ENCODE results near the gene RBM44. TPM values are rescaled to one million over a fixed set of nuclear protein-coding genes. Genes with fewer than 3 reads are reported as not detected.

The RBM44 gene
- total RNA-seq, 1 donor from 2014 or later: 0.41 TPM

DNA sequence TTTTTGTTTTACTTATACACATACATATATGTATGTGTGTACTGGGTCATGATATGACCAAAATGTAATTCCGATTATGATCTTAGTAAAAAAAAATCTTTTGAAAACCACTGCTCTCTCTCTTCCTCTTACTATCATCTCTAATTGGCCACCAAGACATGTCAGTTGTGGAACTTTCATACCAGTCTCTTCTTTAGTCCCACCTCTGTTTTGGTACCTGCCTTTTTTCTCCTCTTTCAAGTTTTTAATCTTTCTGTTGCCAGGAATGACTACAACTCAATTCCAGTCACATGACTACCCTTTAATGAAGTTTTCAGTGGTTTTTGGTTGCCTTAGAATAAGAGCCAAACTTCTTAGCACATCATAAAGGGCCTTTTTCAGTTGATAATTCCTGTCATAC lies 17.1 kb downstream of the RBM44 start:
- H3K27ac Mint-ChIP-seq: no peak overlapping the region
- peaks cover 27% of the 10 kb centered on the region for H3K27me3 Mint-ChIP-seq
- no peaks in the 10 kb centered on the region for H3K9me3 Mint-ChIP-seq
- no peaks in the 10 kb centered on the region for H3K36me3 Mint-ChIP-seq
- peaks cover 6% of the 10 kb centered on the region for H3K4me1 Mint-ChIP-seq (ENCODE audit: unreplicated experiment)
- H3K4me3 Mint-ChIP-seq: no peak overlapping the region
- no peak for DNase-seq (ENCODE audit: extremely low spot score, unreplicated experiment)
- TF ChIP-seq CTCF (conservative IDR thresholded peaks at IDR 0.05): no peak

- TF ChIP-seq CTCF (conservative IDR thresholded peaks at IDR 0.05): no peak
- H3K27me3 Mint-ChIP-seq: peaks cover 26% of the 10 kb centered on the region
- no peak for DNase-seq (ENCODE audit: extremely low spot score, unreplicated experiment)
- H3K27ac Mint-ChIP-seq: no peak overlapping the region
- peaks cover 6% of the 10 kb centered on the region for H3K4me1 Mint-ChIP-seq (ENCODE audit: unreplicated experiment)
- H3K4me3 Mint-ChIP-seq: no peak overlapping the region
- no peaks in the 10 kb centered on the region for H3K36me3 Mint-ChIP-seq
- no peaks in the 10 kb centered on the region for H3K9me3 Mint-ChIP-seq
Measured at GRCh38 chr2:237816531-237816930, 18.0 kb downstream of the RBM44 start.

DNA sequence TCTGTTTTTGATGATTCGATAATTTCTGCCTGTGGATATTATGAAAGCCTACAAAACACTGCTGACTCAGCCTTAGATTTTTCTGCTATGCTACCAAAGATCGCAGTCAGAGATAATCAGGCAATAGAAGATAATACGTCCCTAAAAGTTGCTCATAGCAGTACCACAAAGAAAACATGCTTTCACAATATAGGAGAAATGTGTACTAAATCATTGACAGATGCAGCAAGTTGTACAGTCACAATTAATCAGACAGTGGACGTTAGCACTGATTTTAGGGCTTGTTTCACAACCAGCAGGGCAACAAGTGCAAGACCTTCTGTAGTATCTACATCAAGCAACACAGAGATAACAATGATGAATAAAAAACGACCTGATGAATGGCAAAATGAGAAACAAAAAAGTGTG lies 19.5 kb downstream of the RBM44 start:
- peaks cover 17% of the 10 kb centered on the region for H3K27me3 Mint-ChIP-seq
- no peaks in the 10 kb centered on the region for H3K36me3 Mint-ChIP-seq
- DNase-seq (ENCODE audit: extremely low spot score, unreplicated experiment): no peak
- no peak for TF ChIP-seq CTCF (conservative IDR thresholded peaks at IDR 0.05)
- H3K4me1 Mint-ChIP-seq (ENCODE audit: unreplicated experiment): peaks cover 6% of the 10 kb centered on the region
- H3K27ac Mint-ChIP-seq: no peak overlapping the region
- H3K4me3 Mint-ChIP-seq: no peak overlapping the region
- H3K9me3 Mint-ChIP-seq: no peaks in the 10 kb centered on the region

DNA sequence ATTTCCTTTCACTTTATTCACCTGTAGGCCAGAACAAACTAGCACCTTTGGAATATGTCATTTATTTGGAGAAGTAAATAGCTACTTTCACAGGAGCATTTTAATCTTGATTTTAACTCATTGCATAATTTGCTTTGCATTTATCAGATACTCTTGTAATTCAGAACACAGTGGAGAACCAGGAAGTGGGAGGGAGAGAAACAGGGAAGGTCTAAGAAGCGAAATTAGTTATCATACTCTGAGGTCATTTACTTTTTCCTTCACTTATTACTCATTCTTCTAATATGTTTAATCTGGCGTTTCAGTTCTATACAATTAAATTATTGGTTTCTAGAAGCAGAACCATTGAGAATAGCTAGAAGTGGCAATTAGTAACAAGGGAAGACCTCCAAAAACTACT lies 20.7 kb downstream of the RBM44 start:
- TF ChIP-seq CTCF (conservative IDR thresholded peaks at IDR 0.05): no peak
- H3K4me1 Mint-ChIP-seq (ENCODE audit: unreplicated experiment): peaks cover 6% of the 10 kb centered on the region
- H3K4me3 Mint-ChIP-seq: no peak overlapping the region
- H3K9me3 Mint-ChIP-seq: no peaks in the 10 kb centered on the region
- no peak for DNase-seq (ENCODE audit: extremely low spot score, unreplicated experiment)
- H3K36me3 Mint-ChIP-seq: no peaks in the 10 kb centered on the region
- H3K27me3 Mint-ChIP-seq: peaks cover 16% of the 10 kb centered on the region
- no peak overlapping the region for H3K27ac Mint-ChIP-seq

DNA sequence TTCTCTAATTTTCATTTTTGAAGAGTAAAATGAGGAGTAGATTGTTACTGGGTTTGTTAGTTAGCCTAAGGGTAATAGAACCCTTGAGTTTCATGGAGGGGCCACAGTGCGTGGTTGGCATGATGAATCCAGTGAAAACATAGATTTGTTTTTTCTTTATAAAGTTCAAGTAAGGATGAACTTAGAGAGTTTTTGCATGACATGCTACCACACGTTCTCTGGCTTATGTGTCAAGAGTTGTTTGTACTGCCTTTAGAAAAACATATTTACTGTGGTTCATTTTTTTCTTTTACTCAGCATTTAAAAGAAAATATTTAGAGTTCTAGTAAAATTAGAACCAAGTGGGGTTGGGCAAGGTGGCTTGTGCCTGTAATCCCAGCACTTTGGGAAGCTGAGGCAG lies 21.8 kb downstream of the RBM44 start:
- H3K36me3 Mint-ChIP-seq: no peaks in the 10 kb centered on the region
- H3K27ac Mint-ChIP-seq: no peak overlapping the region
- no peaks in the 10 kb centered on the region for H3K9me3 Mint-ChIP-seq
- H3K4me3 Mint-ChIP-seq: no peak overlapping the region
- H3K27me3 Mint-ChIP-seq: peaks cover 13% of the 10 kb centered on the region
- no peak for TF ChIP-seq CTCF (conservative IDR thresholded peaks at IDR 0.05)
- no peak for DNase-seq (ENCODE audit: extremely low spot score, unreplicated experiment)
- H3K4me1 Mint-ChIP-seq (ENCODE audit: unreplicated experiment): peaks cover 6% of the 10 kb centered on the region

DNA sequence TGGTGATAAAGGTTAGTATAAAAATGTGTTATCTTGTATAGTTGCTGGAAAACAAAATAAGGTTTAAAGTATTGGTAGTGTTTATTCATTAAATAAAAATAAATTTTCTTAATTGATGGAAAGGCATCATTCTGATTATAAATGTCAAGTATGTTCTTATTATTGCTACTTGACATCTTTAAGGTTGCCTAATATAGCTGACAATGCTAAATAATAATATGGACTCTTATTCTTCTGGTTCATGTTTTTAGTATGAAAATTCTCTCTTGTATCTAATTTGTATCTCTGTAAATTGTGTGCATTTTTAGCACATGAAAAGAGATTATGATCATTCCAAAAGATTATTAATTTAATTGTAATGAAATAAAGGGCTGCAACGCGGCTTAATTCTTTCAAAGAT lies 25.0 kb downstream of the RBM44 start:
- no peaks in the 10 kb centered on the region for H3K36me3 Mint-ChIP-seq
- no peak for TF ChIP-seq CTCF (conservative IDR thresholded peaks at IDR 0.05)
- H3K27me3 Mint-ChIP-seq: no peaks in the 10 kb centered on the region
- H3K9me3 Mint-ChIP-seq: no peaks in the 10 kb centered on the region
- no peak overlapping the region for H3K4me3 Mint-ChIP-seq
- DNase-seq (ENCODE audit: extremely low spot score, unreplicated experiment): no peak
- H3K27ac Mint-ChIP-seq: no peak overlapping the region
- no peaks in the 10 kb centered on the region for H3K4me1 Mint-ChIP-seq (ENCODE audit: unreplicated experiment)

Data from type B pancreatic cell (in vitro differentiated cells).